Fibroblast of lung (primary cell): ENCODE data around the gene PDZD4. TPM values are rescaled to one million over a fixed set of nuclear protein-coding genes. Genes with fewer than 3 reads are reported as not detected.

Experiments used
- DNase-seq, 2 donors: peaks; one replicate each; pipeline versions ENCODE4 v3.0.0 to v3.0.0-alpha.2; 2010; ENCODE audit warnings: low read depth in 2 of 2
- H2AFZ ChIP-seq: 2 replicates; pipeline ENCODE4 v1.5.1; 2012; ENCODE audit warnings: low read length, control low read depth, inconsistent platforms
- H3K27ac ChIP-seq: 2 replicates; pipeline ENCODE4 v1.5.1; 2011; ENCODE audit warnings: low read length, control low read depth; ENCODE audit not compliant: insufficient read depth
- H3K27me3 ChIP-seq: 2 replicates; pipeline ENCODE4 v1.5.1; 2011; ENCODE audit warnings: mild to moderate bottlenecking, low read length; ENCODE audit not compliant: control insufficient read depth, insufficient read depth
- H3K36me3 ChIP-seq: 2 replicates; pipeline ENCODE4 v1.5.1; 2011; ENCODE audit warnings: low read length; ENCODE audit not compliant: control insufficient read depth, insufficient read depth
- H3K4me1 ChIP-seq: 2 replicates; pipeline ENCODE4 v1.5.1; 2011; ENCODE audit warnings: low read length; ENCODE audit not compliant: control insufficient read depth, insufficient read depth; ENCODE audit errors: extremely low read depth
- H3K4me2 ChIP-seq: 2 replicates; pipeline ENCODE4 v1.5.1; 2011; ENCODE audit warnings: low read length, control low read depth; ENCODE audit not compliant: insufficient read depth; ENCODE audit errors: extremely low read depth
- H3K4me3 ChIP-seq, 4 experiments: fragments of 200-600 bp in 1 of 4; sonication (generic) in 1 of 4; replicated peaks in 1 of 4; 2 replicates each; pipeline ENCODE4 v1.5.1; 2011 to 2016; ENCODE audit warnings: low read length in 4 of 4, low read depth in 3 of 4, mild to moderate bottlenecking in 3 of 4, control low read depth in 2 of 4, inconsistent platforms in 1 of 4, mixed read lengths in 1 of 4; ENCODE audit not compliant: insufficient read depth in 1 of 4; ENCODE audit errors: control extremely low read depth in 1 of 4
- H3K79me2 ChIP-seq: 2 replicates; pipeline ENCODE4 v1.5.1; 2012; ENCODE audit warnings: mild to moderate bottlenecking, low read length, inconsistent platforms; ENCODE audit not compliant: control insufficient read depth, insufficient read depth
- H3K9ac ChIP-seq: 2 replicates; pipeline ENCODE4 v1.5.1; 2011; ENCODE audit warnings: mild to moderate bottlenecking, low read length, control low read depth; ENCODE audit not compliant: insufficient read depth
- H3K9me3 ChIP-seq: 2 replicates; pipeline ENCODE4 v1.5.1; 2012; ENCODE audit warnings: low read depth, low read length; ENCODE audit not compliant: control insufficient read depth, insufficient read depth
- H4K20me1 ChIP-seq: 2 replicates; pipeline ENCODE4 v1.5.1; 2011; ENCODE audit warnings: low read length; ENCODE audit not compliant: control insufficient read depth, insufficient read depth; ENCODE audit errors: extremely low read depth
- CTCF ChIP-seq, 2 donors: IDR thresholded peaks in 1 of 2; conservative IDR thresholded peaks in 1 of 2; 1 replicate in 1 of 2; 2 replicates in 1 of 2; pipeline ENCODE4 v1.5.1; 2011 to 2012; ENCODE audit warnings: low read length in 2 of 2, control low read depth in 1 of 2, inconsistent platforms in 1 of 2, low read depth in 1 of 2, mild to moderate bottlenecking in 1 of 2
- EZH2 ChIP-seq: IDR thresholded peaks from 2 replicates; pipeline ENCODE4 v1.5.1; 2012; ENCODE audit warnings: low read length, control low read depth, mild to moderate bottlenecking; ENCODE audit errors: missing control alignments
- polyA plus RNA-seq, 2 donors: library from polyadenylated mRNA; depleted of rRNA in 1 of 2; stranded (reverse) in 1 of 2; unstranded in 1 of 2; fragments of >200 nt; gene quantifications; 2 replicates each; pipeline ENCODE4 v1.2.1, GENCODE V29; 2011 to 2012; ENCODE audit warnings: missing spikeins in 1 of 2
- total RNA-seq: library from RNA; depleted of rRNA; stranded (reverse); fragments of >200 nt; gene quantifications from 2 replicates; pipeline ENCODE4 v1.2.1, GENCODE V29; 2014

Gene PDZD4
- total and polyA plus RNA-seq, 2 donors (not counting 1 experiment from before 2014, with no cell fraction given): under 0.01 to 0.10 TPM

DNA sequence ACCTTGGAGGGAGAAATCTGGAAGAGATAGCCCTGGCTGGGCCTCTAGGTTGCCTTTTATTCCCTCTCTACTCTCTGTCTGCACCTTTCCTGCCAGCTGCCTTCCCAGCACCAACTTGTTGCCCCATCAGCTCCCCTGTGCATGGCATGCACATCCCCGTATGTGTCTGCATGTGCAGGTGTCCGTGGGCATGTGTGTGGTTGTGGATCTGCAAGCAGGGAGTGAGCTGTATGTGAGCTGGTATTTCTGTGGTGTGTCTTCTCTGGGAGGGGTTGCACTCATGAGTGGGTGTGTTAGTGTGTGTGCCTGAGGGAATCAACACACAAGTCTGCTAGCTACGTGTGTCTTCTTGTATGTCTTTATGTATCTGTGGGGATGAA lies 45.8 kb upstream of the PDZD4 start:
- Histone ChIP-seq H3K9ac (no peak overlapping the region), H3K4me2 (no peak overlapping the region), H2AFZ (no peak overlapping the region), H3K27me3 (peaks cover under 1% of the 10 kb centered on the region), H3K4me3 (no peak overlapping the region), H3K36me3 (no peaks in the 10 kb centered on the region), H3K9me3 (no peaks in the 10 kb centered on the region), H3K4me1 (no peaks in the 10 kb centered on the region), H3K79me2 (no peaks in the 10 kb centered on the region), H3K27ac (no peak overlapping the region), H4K20me1 (no peaks in the 10 kb centered on the region)
- TF ChIP-seq EZH2 (no peak), CTCF (conservative IDR thresholded peaks at IDR 0.05 in 1 of 2, IDR thresholded peaks at IDR 0.05 in 1 of 2; ENCODE audit: low read depth in 1 of 2, low read length in 2 of 2) (no peak)
- no peak for DNase-seq

DNA sequence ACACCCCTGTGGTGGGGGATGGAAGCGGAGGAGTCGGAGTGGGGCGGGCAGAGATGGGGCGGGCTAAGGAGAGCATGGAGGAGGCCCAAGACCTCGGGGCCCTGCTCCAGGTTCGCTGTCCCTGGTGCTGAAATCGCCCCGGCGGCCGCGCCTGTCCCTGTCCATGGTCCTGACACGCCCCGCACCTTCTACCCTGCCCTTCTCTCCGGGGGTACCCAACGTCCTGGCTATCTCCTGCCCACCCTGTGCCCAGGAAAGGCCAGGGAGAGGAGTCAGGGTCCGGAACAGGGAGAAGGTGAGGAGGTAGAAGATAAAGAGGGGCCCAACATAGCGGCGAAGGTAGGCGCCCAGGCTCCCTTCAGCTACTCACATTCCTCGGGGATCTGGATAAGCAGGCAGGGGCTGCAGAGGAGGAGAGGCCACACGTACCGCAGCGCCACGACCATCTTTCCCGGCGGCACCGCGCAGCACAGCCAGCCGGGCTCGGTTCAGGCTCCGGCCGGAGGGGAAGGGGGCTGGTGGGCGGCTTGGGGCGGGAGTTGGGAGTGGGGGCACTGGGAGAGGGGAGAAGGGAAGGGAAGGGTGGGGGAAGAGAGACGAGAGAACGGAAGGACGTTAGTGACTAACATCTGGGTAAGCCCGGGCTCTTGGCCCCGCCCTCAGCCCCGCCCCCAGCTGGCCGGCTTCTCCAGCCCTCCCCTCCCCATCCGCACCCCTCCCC lies 45.2 kb upstream of the PDZD4 start:
- TF ChIP-seq CTCF (conservative IDR thresholded peaks at IDR 0.05 in 1 of 2, IDR thresholded peaks at IDR 0.05 in 1 of 2; ENCODE audit: low read depth in 1 of 2, low read length in 2 of 2): no peak
- no peak for TF ChIP-seq EZH2
- Histone ChIP-seq H3K4me3 (no peak overlapping the region), H3K4me1 (no peaks in the 10 kb centered on the region), H2AFZ (no peak overlapping the region), H3K9ac (no peak overlapping the region), H3K9me3 (no peaks in the 10 kb centered on the region), H4K20me1 (no peaks in the 10 kb centered on the region), H3K27me3 (no peaks in the 10 kb centered on the region), H3K36me3 (no peaks in the 10 kb centered on the region), H3K4me2 (no peak overlapping the region), H3K27ac (no peak overlapping the region), H3K79me2 (no peaks in the 10 kb centered on the region)
- DNase-seq: peak; percentile 8 to 11

- H3K4me2 ChIP-seq: no peak overlapping the region
- H3K9me3 ChIP-seq: no peaks in the 10 kb centered on the region
- no peaks in the 10 kb centered on the region for H4K20me1 ChIP-seq
- DNase-seq: peak in 1 of 2 donors; percentile 4
- H3K79me2 ChIP-seq: no peaks in the 10 kb centered on the region
- H3K27ac ChIP-seq: no peak overlapping the region
- H3K4me1 ChIP-seq: no peaks in the 10 kb centered on the region
- H3K36me3 ChIP-seq: no peaks in the 10 kb centered on the region
- H2AFZ ChIP-seq: no peak overlapping the region
- no peak overlapping the region for H3K9ac ChIP-seq
- H3K27me3 ChIP-seq: no peaks in the 10 kb centered on the region
- TF ChIP-seq EZH2 (no peak), CTCF (conservative IDR thresholded peaks at IDR 0.05 in 1 of 2, IDR thresholded peaks at IDR 0.05 in 1 of 2; ENCODE audit: low read depth in 1 of 2, low read length in 2 of 2) (no peak)
- no peak overlapping the region for H3K4me3 ChIP-seq
Measured at GRCh38 chrX:153874366-153875125, 44.2 kb upstream of the PDZD4 start.
